Trophoblast cell (in vitro differentiated cells and primary cell): ENCODE data around the gene RSAD1.

Source experiments
- DNase-seq, 2 donors: peaks; one replicate each; pipeline ENCODE4 v3.0.0-alpha.2; 2016
- H2AFZ ChIP-seq: 2 replicates; pipeline ENCODE4 v1.6.1; 2013; ENCODE audit warnings: low read length, moderate library complexity, mild to moderate bottlenecking; ENCODE audit not compliant: insufficient read depth, poor library complexity
- H2AK5ac ChIP-seq: 2 replicates; pipeline ENCODE4 v1.6.1; 2013; ENCODE audit warnings: mild to moderate bottlenecking, low read length
- H2BK120ac ChIP-seq: 2 replicates; pipeline ENCODE4 v1.6.1; 2013; ENCODE audit warnings: low read length, mild to moderate bottlenecking, moderate library complexity; ENCODE audit not compliant: insufficient read depth, poor library complexity
- H2BK12ac ChIP-seq: 2 replicates; pipeline ENCODE4 v1.6.1; 2013; ENCODE audit warnings: mild to moderate bottlenecking, low read length, moderate library complexity
- H2BK5ac ChIP-seq: 2 replicates; pipeline ENCODE4 v1.6.1; 2013; ENCODE audit warnings: low read length, low read depth, moderate library complexity, mild to moderate bottlenecking; ENCODE audit not compliant: poor library complexity
- H3K14ac ChIP-seq: 2 replicates; pipeline ENCODE4 v1.6.1; 2013; ENCODE audit warnings: mild to moderate bottlenecking, low read length
- H3K18ac ChIP-seq: 2 replicates; pipeline ENCODE4 v1.6.1; 2013; ENCODE audit warnings: mild to moderate bottlenecking, low read length
- H3K23ac ChIP-seq: 2 replicates; pipeline ENCODE4 v1.6.1; 2013; ENCODE audit warnings: low read length
- H3K27ac ChIP-seq: 2 replicates; pipeline ENCODE4 v1.5.1; 2013; ENCODE audit warnings: low read depth, mild to moderate bottlenecking, inconsistent platforms, low read length, moderate library complexity
- H3K27me3 ChIP-seq: 2 replicates; pipeline ENCODE4 v1.6.1; 2013; ENCODE audit warnings: inconsistent platforms, mild to moderate bottlenecking, low read length, moderate library complexity; ENCODE audit not compliant: insufficient read depth
- H3K36me3 ChIP-seq, 2 experiments: 1 replicate in 1 of 2; 2 replicates in 1 of 2; pipeline ENCODE4 v1.6.1; 2013; ENCODE audit warnings: low read length in 2 of 2, mild to moderate bottlenecking in 2 of 2, moderate library complexity in 1 of 2; ENCODE audit not compliant: insufficient read depth in 2 of 2, control insufficient read depth in 1 of 2
- H3K4ac ChIP-seq: 2 replicates; pipeline ENCODE4 v1.6.1; 2013; ENCODE audit warnings: low read depth, mild to moderate bottlenecking, low read length, moderate library complexity
- H3K4me1 ChIP-seq, 2 experiments: 1 replicate in 1 of 2; 2 replicates in 1 of 2; pipeline ENCODE4 v1.6.1; 2013; ENCODE audit warnings: low read length in 2 of 2, mild to moderate bottlenecking in 2 of 2, moderate library complexity in 1 of 2; ENCODE audit not compliant: insufficient read depth in 2 of 2, control insufficient read depth in 1 of 2
- H3K4me2 ChIP-seq: 2 replicates; pipeline ENCODE4 v1.6.1; 2013; ENCODE audit warnings: inconsistent platforms, mild to moderate bottlenecking, low read length, moderate library complexity
- H3K4me3 ChIP-seq: 2 replicates; pipeline ENCODE4 v1.5.1; 2013; ENCODE audit warnings: mild to moderate bottlenecking, low read depth, low read length, inconsistent platforms
- H3K79me1 ChIP-seq: one replicate; pipeline ENCODE4 v1.6.1; 2013; ENCODE audit warnings: low read length
- H3K79me2 ChIP-seq: 2 replicates; pipeline ENCODE4 v1.6.1; 2013; ENCODE audit warnings: low read length, mild to moderate bottlenecking; ENCODE audit not compliant: control insufficient read depth, insufficient read depth, poor library complexity
- H3K9ac ChIP-seq: 2 replicates; pipeline ENCODE4 v1.6.1; 2013; ENCODE audit warnings: mild to moderate bottlenecking, low read length
- H3K9me3 ChIP-seq: 2 replicates; pipeline ENCODE4 v1.6.1; 2013; ENCODE audit warnings: low read depth, mild to moderate bottlenecking, control low read depth, inconsistent platforms, low read length; ENCODE audit not compliant: insufficient read depth
- H4K12ac ChIP-seq: 2 replicates; pipeline ENCODE4 v1.6.1; 2013; ENCODE audit warnings: low read depth, mild to moderate bottlenecking, low read length, moderate library complexity
- H4K8ac ChIP-seq: 2 replicates; pipeline ENCODE4 v1.6.1; 2013; ENCODE audit warnings: low read depth, mild to moderate bottlenecking, low read length, moderate library complexity
- H4K91ac ChIP-seq: one replicate; pipeline ENCODE4 v1.6.1; 2013; ENCODE audit warnings: low read depth, mild to moderate bottlenecking, low read length, moderate library complexity
- WGBS: extraction: QIAGEN DNeasy Blood & Tissue Kit; methylation state at CpG from one replicate; pipeline ENCODE4 v1.1.7; 2013; ENCODE audit warnings: missing lambda C conversion rate; ENCODE audit not compliant: insufficient read length, insufficient coverage; ENCODE audit errors: extremely low coverage; 5-methylcytosine and 5-hydroxymethylcytosine counted together

RSAD1 gene

GRCh38 chr17:50469671-50470305 lies 8.9 kb upstream of the RSAD1 start:
- Histone ChIP-seq H3K4me1 (peaks cover 2 to 4% of the 10 kb centered on the region in 2 experiments), H3K4me2 (no peak overlapping the region), H2BK120ac (no peak overlapping the region), H3K9me3 (peaks cover 15% of the 10 kb centered on the region), H3K4ac (no peak overlapping the region), H3K79me1 (no peaks in the 10 kb centered on the region), H3K18ac (no peak overlapping the region), H3K27ac (no peak overlapping the region), H3K27me3 (peaks cover 2% of the 10 kb centered on the region), H3K23ac (no peak overlapping the region), H2BK5ac (no peak overlapping the region), H2AFZ (no peak overlapping the region), H3K4me3 (no peak overlapping the region), H2BK12ac (no peak overlapping the region), H2AK5ac (no peak overlapping the region), H3K9ac (no peak overlapping the region), H4K12ac (no peak overlapping the region), H4K8ac (no peak overlapping the region), H3K79me2 (no peaks in the 10 kb centered on the region), H3K14ac (no peak overlapping the region), H4K91ac (no peak overlapping the region), H3K36me3 (peaks cover 40 to 44% of the 10 kb centered on the region in 2 experiments)
- no peak for DNase-seq
- WGBS = no CpG with 5 or more reads among the region's 19 CpGs

GRCh38 chr17:50470426-50470825 lies 8.2 kb upstream of the RSAD1 start:
- Histone ChIP-seq H4K12ac (no peak overlapping the region), H3K79me1 (no peaks in the 10 kb centered on the region), H2BK120ac (no peak overlapping the region), H3K9me3 (peaks cover 15% of the 10 kb centered on the region), H2BK5ac (no peak overlapping the region), H3K4me3 (no peak overlapping the region), H3K27me3 (peaks cover 2% of the 10 kb centered on the region), H3K14ac (no peak overlapping the region), H3K4ac (no peak overlapping the region), H3K4me1 (peaks cover 2 to 4% of the 10 kb centered on the region in 2 experiments), H2AK5ac (no peak overlapping the region), H4K91ac (no peak overlapping the region), H3K79me2 (no peaks in the 10 kb centered on the region), H3K36me3 (peaks cover 40 to 46% of the 10 kb centered on the region in 2 experiments), H3K9ac (no peak overlapping the region), H4K8ac (no peak overlapping the region), H3K27ac (no peak overlapping the region), H2AFZ (no peak overlapping the region), H3K4me2 (no peak overlapping the region), H3K18ac (no peak overlapping the region), H2BK12ac (no peak overlapping the region), H3K23ac (no peak overlapping the region)
- no peak for DNase-seq
- no CpG with 5 or more reads among the region's 6 CpGs for WGBS

- no CpG with 5 or more reads among the region's 22 CpGs for WGBS
- Histone ChIP-seq H2BK12ac (no peak overlapping the region), H3K9ac (no peak overlapping the region), H3K36me3 (peaks cover 40 to 45% of the 10 kb centered on the region in 2 experiments), H3K9me3 (peaks cover 15% of the 10 kb centered on the region), H2AFZ (no peak overlapping the region), H4K91ac (no peak overlapping the region), H3K14ac (no peak overlapping the region), H3K27me3 (peaks cover 2% of the 10 kb centered on the region), H3K27ac (no peak overlapping the region), H3K18ac (no peak overlapping the region), H3K79me1 (no peaks in the 10 kb centered on the region), H4K8ac (no peak overlapping the region), H3K4me1 (peaks cover 2 to 4% of the 10 kb centered on the region in 2 experiments), H3K4ac (no peak overlapping the region), H4K12ac (no peak overlapping the region), H2AK5ac (no peak overlapping the region), H3K23ac (no peak overlapping the region), H3K4me3 (no peak overlapping the region), H3K4me2 (no peak overlapping the region), H2BK120ac (no peak overlapping the region), H3K79me2 (no peaks in the 10 kb centered on the region), H2BK5ac (no peak overlapping the region)
- DNase-seq = no peak
Observed at GRCh38 chr17:50471009-50471905, 7.4 kb upstream of the RSAD1 start.

GRCh38 chr17:50472286-50472685 lies 6.4 kb upstream of the RSAD1 start:
- no peak overlapping the region for H3K4me2 ChIP-seq
- H3K14ac ChIP-seq = no peak overlapping the region

More at GRCh38 chr17:50472286-50472685, 6.4 kb upstream of the RSAD1 start:
- no peak overlapping the region for H3K4ac ChIP-seq
- H3K9ac ChIP-seq = no peak overlapping the region
- no CpG with 5 or more reads among the region's 10 CpGs for WGBS
- no peak overlapping the region for H2BK12ac ChIP-seq
- no peak overlapping the region for H3K27ac ChIP-seq
- no peak overlapping the region for H2BK5ac ChIP-seq
- no peak overlapping the region for H3K18ac ChIP-seq
- H3K79me2 ChIP-seq = no peaks in the 10 kb centered on the region
- no peak overlapping the region for H4K8ac ChIP-seq
- no peak overlapping the region for H2BK120ac ChIP-seq
- H3K79me1 ChIP-seq = no peaks in the 10 kb centered on the region
- H2AFZ ChIP-seq = no peak overlapping the region
- no peak overlapping the region for H4K12ac ChIP-seq
- peaks cover 13% of the 10 kb centered on the region for H3K9me3 ChIP-seq
- H3K4me1 ChIP-seq = peaks cover 2 to 4% of the 10 kb centered on the region in 2 experiments
- no peak overlapping the region for H2AK5ac ChIP-seq
- peaks cover 2% of the 10 kb centered on the region for H3K27me3 ChIP-seq
- H3K23ac ChIP-seq = no peak overlapping the region
- H3K36me3 ChIP-seq = peaks cover 35 to 37% of the 10 kb centered on the region in 2 experiments
- DNase-seq = no peak
- H4K91ac ChIP-seq = no peak overlapping the region
- no peak overlapping the region for H3K4me3 ChIP-seq
